ENCODE measurements around the gene SERTAD2. TPM values are rescaled to one million over a fixed set of nuclear protein-coding genes. Genes with fewer than 3 reads are reported as not detected.

SERTAD2 gene
- total RNA-seq, 4 donors from 2014 or later, result 13.7 to 17.3 (median 16.6) TPM

DNA sequence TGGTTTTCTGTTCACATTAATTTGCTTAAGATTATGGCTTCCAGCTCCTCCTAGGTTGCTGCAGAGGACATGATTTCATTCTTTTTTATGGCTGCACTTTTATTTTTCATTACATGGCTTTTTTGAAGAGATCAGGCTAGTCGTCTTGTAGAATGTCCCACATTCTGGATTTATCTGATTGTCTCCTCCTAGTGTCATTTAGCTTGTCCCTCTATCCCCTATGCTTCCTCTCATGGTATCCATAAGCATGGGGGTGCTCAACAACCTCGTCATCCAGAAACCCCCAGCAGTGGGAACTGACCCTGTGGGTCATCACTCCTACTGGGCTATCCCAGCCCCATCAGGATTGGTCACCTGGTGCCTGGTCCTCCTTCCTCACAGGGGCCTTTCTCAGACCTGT, 49.6 kb downstream of the SERTAD2 start:
- H3K27ac ChIP-seq, result no peak overlapping the region
- 94 to 95% methylated on average over 2 of the region's 2 CpGs for WGBS, 2 donors
- no peak for DNase-seq

GRCh38 chr2:64602436-64602835, 51.3 kb downstream of the SERTAD2 start:
- Histone ChIP-seq H3K4me1 (no peaks in the 10 kb centered on the region), H3K27ac (no peak overlapping the region), H3K27me3 (no peaks in the 10 kb centered on the region), H3K36me3 (no peaks in the 10 kb centered on the region), H3K9me3 (no peaks in the 10 kb centered on the region), H3K4me3 (replicated peaks in 1 of 3) (no peak overlapping the region)
- intact Hi-C loops (cut with DNase I), result no loop called here
- whole genome bisulfite sequencing, 2 donors, result 90 to 93% methylated on average over 11 of the region's 11 CpGs
- no peak for TF ChIP-seq POLR2A (IDR thresholded peaks at IDR 0.05)
- TF ChIP-seq CTCF (IDR thresholded peaks at IDR 0.05), result no peak
- no peak for DNase-seq

More for the DNA sequence above, 49.6 kb downstream of the SERTAD2 start:
- Histone ChIP-seq H3K4me1 (peaks cover 0 to 4% of the 10 kb centered on the region in 2 donors), H3K9me3 (no peaks in the 10 kb centered on the region), H3K36me3 (no peaks in the 10 kb centered on the region), H3K4me3 (replicated peaks in 1 of 3) (no peak overlapping the region), H3K27me3 (no peaks in the 10 kb centered on the region)
- TF ChIP-seq CTCF (IDR thresholded peaks at IDR 0.05), result no peak
- no peak for TF ChIP-seq POLR2A (IDR thresholded peaks at IDR 0.05)
- intact Hi-C loops (cut with DNase I), result no loop called here

GRCh38 chr2:64601785-64602391, 51.8 kb downstream of the SERTAD2 start:
- intact Hi-C loops (cut with DNase I), result no loop called here

GRCh38 chr2:64601034-64601754, 52.5 kb downstream of the SERTAD2 start:
- H3K27me3 ChIP-seq, result no peaks in the 10 kb centered on the region
- no peaks in the 10 kb centered on the region for H3K4me1 ChIP-seq
- TF ChIP-seq POLR2A (IDR thresholded peaks at IDR 0.05), result no peak
- TF ChIP-seq CTCF (IDR thresholded peaks at IDR 0.05), result no peak
- H3K27ac ChIP-seq, result no peak overlapping the region
- no peaks in the 10 kb centered on the region for H3K36me3 ChIP-seq
- H3K9me3 ChIP-seq, result no peaks in the 10 kb centered on the region
- no peak overlapping the region for H3K4me3 ChIP-seq (replicated peaks in 1 of 3)
- intact Hi-C loops (cut with DNase I), result no loop called here
- no peak for DNase-seq
- WGBS, 2 donors, result 82 to 84% methylated on average over 8 of the region's 8 CpGs

More at GRCh38 chr2:64601785-64602391, 51.8 kb downstream of the SERTAD2 start:
- WGBS, 2 donors, result 84 to 85% methylated on average over 12 of the region's 12 CpGs
- no peaks in the 10 kb centered on the region for H3K36me3 ChIP-seq
- TF ChIP-seq CTCF (IDR thresholded peaks at IDR 0.05) (no peak), POLR2A (IDR thresholded peaks at IDR 0.05) (no peak)
- H3K27me3 ChIP-seq, result no peaks in the 10 kb centered on the region
- no peaks in the 10 kb centered on the region for H3K4me1 ChIP-seq
- no peak overlapping the region for H3K27ac ChIP-seq
- no peak overlapping the region for H3K4me3 ChIP-seq (replicated peaks in 1 of 3)
- DNase-seq, result no peak
- no peaks in the 10 kb centered on the region for H3K9me3 ChIP-seq

DNA sequence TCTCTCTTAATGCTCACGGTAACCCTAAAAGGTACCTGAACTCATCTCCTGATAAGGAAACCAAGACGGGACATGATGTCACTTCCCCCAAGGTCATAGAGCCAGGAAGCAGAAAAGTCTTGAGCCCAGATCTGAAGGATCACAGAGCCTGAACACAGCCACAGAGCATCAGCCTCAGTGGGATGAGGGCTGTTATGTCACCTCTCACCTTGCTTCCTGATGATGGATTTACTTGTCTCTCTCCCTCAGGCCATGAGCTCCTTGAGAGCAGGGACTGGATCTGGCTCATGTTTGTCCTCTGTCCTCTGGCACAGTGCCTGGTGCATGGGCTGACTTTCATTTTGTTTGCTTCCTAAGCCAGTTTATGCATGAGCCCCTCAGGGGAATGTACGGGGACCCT, 54.2 kb downstream of the SERTAD2 start:
- Histone ChIP-seq H3K4me1 (peaks cover 0 to 4% of the 10 kb centered on the region in 2 donors), H3K4me3 (replicated peaks in 1 of 3) (no peak overlapping the region), H3K36me3 (no peaks in the 10 kb centered on the region), H3K27me3 (no peaks in the 10 kb centered on the region), H3K9me3 (no peaks in the 10 kb centered on the region), H3K27ac (no peak overlapping the region)
- WGBS, 2 donors, result 30 to 33% methylated on average over 3 of the region's 3 CpGs
- no peak for TF ChIP-seq CTCF (IDR thresholded peaks at IDR 0.05)
- no peak for TF ChIP-seq POLR2A (IDR thresholded peaks at IDR 0.05)
- DNase-seq, result peak; percentile 53 to 71
- intact Hi-C loops (cut with DNase I), result no loop called here

Data from thyroid gland (tissue), 4 donors.